D721Med (cell line): ENCODE measurements around the gene GJC1.

Experiments used
- DNase-seq: peaks from one replicate; pipeline ENCODE4 v3.0.0; 2011; ENCODE audit warnings: low spot score; ENCODE audit not compliant: insufficient read length
- FAIRE-seq: peaks from 2 replicates; lab custom pipeline; 2011; peaks lifted over from hg19 to GRCh38; lab: Jason Lieb, UNC
- TF ChIP-seq, protein P1 (sequence below): IDR thresholded peaks from 2 replicates; pipeline ENCODE4 v1.5.1; 2012; ENCODE audit warnings: mild to moderate bottlenecking, control low read depth; ENCODE audit not compliant: insufficient read depth; ENCODE audit errors: missing control alignments

The GJC1 gene

DNA sequence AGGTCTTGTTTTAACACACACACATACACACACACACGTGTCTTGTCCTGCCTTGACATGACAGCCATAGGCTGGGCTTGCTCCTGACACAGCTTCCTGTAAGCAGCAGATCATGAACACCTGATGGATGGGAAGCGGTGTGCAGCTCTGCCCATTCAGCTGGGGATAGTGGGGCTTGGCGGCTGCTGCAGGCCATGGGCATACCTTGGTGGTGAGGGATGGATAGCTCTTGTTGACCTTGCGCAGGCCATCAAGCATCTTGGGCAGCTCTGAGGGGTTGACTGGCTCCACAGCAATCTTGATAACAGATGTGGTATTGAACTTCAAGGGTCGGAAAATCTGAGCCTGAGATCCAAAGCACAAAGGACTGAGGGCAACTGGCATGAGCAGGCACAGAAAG is 29.6 kb upstream of the GJC1 start:
- FAIRE-seq (no peak), DNase-seq (no peak)
- TF ChIP-seq, protein P1, sequence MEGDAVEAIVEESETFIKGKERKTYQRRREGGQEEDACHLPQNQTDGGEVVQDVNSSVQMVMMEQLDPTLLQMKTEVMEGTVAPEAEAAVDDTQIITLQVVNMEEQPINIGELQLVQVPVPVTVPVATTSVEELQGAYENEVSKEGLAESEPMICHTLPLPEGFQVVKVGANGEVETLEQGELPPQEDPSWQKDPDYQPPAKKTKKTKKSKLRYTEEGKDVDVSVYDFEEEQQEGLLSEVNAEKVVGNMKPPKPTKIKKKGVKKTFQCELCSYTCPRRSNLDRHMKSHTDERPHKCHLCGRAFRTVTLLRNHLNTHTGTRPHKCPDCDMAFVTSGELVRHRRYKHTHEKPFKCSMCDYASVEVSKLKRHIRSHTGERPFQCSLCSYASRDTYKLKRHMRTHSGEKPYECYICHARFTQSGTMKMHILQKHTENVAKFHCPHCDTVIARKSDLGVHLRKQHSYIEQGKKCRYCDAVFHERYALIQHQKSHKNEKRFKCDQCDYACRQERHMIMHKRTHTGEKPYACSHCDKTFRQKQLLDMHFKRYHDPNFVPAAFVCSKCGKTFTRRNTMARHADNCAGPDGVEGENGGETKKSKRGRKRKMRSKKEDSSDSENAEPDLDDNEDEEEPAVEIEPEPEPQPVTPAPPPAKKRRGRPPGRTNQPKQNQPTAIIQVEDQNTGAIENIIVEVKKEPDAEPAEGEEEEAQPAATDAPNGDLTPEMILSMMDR = no peak

DNA sequence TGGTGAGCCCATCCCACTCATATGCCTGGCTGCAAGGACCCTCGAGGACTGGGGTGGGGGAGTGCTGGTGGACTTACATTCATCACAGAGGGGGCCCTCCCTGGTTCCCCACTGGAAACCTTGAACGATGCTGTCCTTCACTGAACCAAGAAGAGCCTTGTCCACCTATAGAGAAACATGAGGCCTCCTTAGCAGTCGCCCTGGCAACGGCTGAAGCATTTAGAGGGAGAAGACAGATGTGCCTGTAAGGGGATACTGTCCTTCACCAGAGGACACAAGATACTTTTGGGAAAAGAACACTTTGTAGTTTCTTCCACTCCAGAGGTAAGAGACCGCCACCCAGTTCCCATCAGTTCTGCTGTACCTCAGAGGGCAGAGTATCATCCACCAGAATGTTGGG is 24.1 kb upstream of the GJC1 start:
- DNase-seq = no peak
- no peak for FAIRE-seq
- TF ChIP-seq, protein P1 = no peak

DNA sequence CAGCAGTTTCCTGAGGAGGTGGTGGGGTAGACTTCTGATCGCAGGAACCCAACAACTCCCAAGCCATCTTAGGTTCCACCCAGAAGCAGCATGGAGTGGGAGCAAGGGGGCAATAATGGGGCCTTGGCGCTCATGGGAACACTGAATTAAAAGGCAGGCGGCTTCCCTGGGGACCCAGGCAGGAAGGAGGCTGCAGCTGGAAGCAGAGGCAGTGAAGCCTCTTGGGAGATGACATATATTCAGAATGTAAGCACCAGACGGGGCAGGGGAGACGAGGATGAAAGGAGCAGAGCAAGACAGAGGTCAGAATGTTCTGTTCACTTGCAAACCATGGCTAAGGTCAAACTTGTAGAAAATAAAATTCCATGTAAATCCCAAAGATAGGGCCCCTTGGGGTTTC is 20.5 kb upstream of the GJC1 start:
- no peak for DNase-seq
- FAIRE-seq = no peak
- TF ChIP-seq, protein P1 = no peak

DNA sequence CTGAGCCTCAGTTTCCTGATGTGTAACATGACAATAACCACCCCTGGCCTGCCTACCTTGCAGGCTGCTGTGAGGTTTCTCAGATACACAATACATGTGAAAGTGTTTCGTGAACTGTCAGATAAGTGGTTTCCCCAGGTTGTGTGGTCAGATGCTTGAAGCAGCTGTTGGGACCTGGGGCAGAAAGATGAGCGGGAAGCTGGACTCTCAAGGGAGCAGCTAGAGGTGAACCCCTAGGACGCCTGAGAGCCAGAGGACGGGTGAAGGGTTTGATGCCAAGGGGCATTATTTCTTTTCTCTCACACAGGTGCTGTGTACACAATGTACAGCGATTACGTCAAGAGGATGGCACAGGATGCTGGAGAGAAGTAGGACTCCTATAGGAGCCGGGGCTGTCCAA is 19.9 kb upstream of the GJC1 start:
- TF ChIP-seq, protein P1 = no peak
- no peak for FAIRE-seq
- DNase-seq = no peak

GRCh38 chr17:44848961-44849489 is 18.9 kb upstream of the GJC1 start:
- no peak for DNase-seq
- TF ChIP-seq, protein P1 = no peak
- no peak for FAIRE-seq

DNA sequence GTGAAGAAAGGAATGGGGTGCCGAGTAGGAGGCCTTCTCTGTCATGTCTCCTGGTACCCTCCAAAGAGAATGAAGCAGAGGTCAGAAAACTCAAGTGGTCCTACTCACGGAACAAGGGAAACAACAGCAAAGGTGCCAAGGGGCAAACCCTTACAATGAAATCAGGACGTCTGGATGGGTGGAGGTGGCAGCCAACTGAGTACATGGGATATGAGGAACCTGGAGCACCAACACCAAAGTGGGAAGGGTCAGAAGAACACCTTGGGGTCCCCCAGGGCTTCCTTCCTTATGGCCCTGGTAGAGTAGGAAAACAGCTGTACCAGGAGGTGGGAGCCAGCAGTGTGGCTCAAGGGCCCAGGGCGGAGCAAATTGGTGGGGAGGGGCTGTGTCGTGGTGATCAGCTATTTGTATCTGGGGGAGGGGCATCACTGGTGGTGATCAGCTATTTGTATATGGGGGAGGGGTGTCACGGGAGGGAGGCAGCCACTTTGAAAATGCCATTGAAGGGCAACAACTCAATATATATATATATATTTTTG is 18.2 kb upstream of the GJC1 start:
- TF ChIP-seq, protein P1 = no peak
- DNase-seq (no peak), FAIRE-seq (no peak)

GRCh38 chr17:44847586-44847985 is 17.5 kb upstream of the GJC1 start, which contains the start of gene HIGD1B:
Gene HIGD1B, plus strand, starts transcription at chr17:44847883. Its CDS starts 270 bp downstream, at chr17:44848153.
- DNase-seq = no peak
- FAIRE-seq = no peak
- TF ChIP-seq, protein P1 = no peak
